ENCODE results near the gene PSMA3.
A peak's percentile ranks its signal among the peaks of the same experiment; 100 is the strongest.

- peak; percentile 85 for TF ChIP-seq POLR2A (IDR thresholded peaks at IDR 0.05; ENCODE audit: low read depth, low read length)
- peak; percentile 74; the same call in 1 of the 2 replicates for TF ChIP-seq TAF1 (IDR thresholded peaks at IDR 0.05; ENCODE audit: borderline replicate concordance, low read depth, low read length)
Observed at GRCh38 chr14:58297762-58298476, 53.3 kb downstream of the PSMA3 start.
